GM23338 (cell line): Measurements from ENCODE around the gene MFNG.

Source experiments
- CREB1 ChIP-seq: fragments of 250-450 bp; sonication (Bioruptor Pico); IDR thresholded peaks from 2 replicates; pipeline ENCODE4 v1.5.0; 2020; ENCODE audit warnings: low read depth, mild to moderate bottlenecking, moderate library complexity
- CTCF ChIP-seq, 2 experiments: fragments of 200-600 bp in 1 of 2; sonication (generic) in 1 of 2; conservative IDR thresholded peaks; 2 replicates each; pipeline versions ENCODE4 v1.5.1 to v1.6.1; 2016 to 2017; ENCODE audit warnings: antibody characterized with exemption in 2 of 2, low read depth in 2 of 2, mild to moderate bottlenecking in 2 of 2, moderate library complexity in 1 of 2
- EZH2 ChIP-seq: fragments of 200-600 bp; sonication (generic); IDR thresholded peaks from one replicate; pipeline ENCODE4 v1.8.0; 2017; ENCODE audit warnings: antibody characterized with exemption, mild to moderate bottlenecking, low read depth; ENCODE audit not compliant: unreplicated experiment
- EZH2phosphoT487 ChIP-seq: fragments of 200-600 bp; sonication (generic); IDR thresholded peaks from one replicate; pipeline ENCODE4 v1.8.1; 2018; ENCODE audit warnings: antibody characterized with exemption; ENCODE audit not compliant: unreplicated experiment
- JUNB ChIP-seq: IDR thresholded peaks from one replicate; pipeline ENCODE4 v1.6.1; 2016; ENCODE audit warnings: antibody characterized with exemption; ENCODE audit not compliant: unreplicated experiment
- NANOG ChIP-seq: IDR thresholded peaks from 2 replicates; pipeline ENCODE4 v1.6.1; 2016; ENCODE audit warnings: antibody characterized with exemption, borderline replicate concordance
- POLR2AphosphoS5 ChIP-seq: IDR thresholded peaks from 2 replicates; pipeline ENCODE4 v1.6.1; 2016; ENCODE audit warnings: antibody characterized with exemption, low read depth
- REST ChIP-seq: IDR thresholded peaks from one replicate; pipeline ENCODE4 v1.6.1; 2018; ENCODE audit warnings: antibody characterized with exemption; ENCODE audit not compliant: unreplicated experiment
- STAT1 ChIP-seq: IDR thresholded peaks from one replicate; pipeline ENCODE4 v1.6.1; 2016; ENCODE audit warnings: antibody characterized with exemption; ENCODE audit not compliant: unreplicated experiment
- ZNF331 ChIP-seq: fragments of 250-450 bp; sonication (Bioruptor Pico); IDR thresholded peaks from 2 replicates; pipeline ENCODE4 v1.5.0; 2020; ENCODE audit warnings: low read depth, mild to moderate bottlenecking, moderate library complexity

- TF ChIP-seq JUNB: no peak
- no peak for TF ChIP-seq EZH2
- no peak for TF ChIP-seq CTCF (conservative IDR thresholded peaks at IDR 0.05; ENCODE audit: low read depth in 2 of 2)
- no peak for TF ChIP-seq REST
- no peak for TF ChIP-seq STAT1
- no peak for TF ChIP-seq CREB1 (CRISPR knock-in tag)
- no peak for TF ChIP-seq EZH2phosphoT487
- TF ChIP-seq POLR2AphosphoS5: no peak
- TF ChIP-seq NANOG: no peak
- TF ChIP-seq ZNF331: no peak
These were observed 36.3 kb upstream of the MFNG start for GRCh38 chr22:37522482-37522881.
